ENCODE results near the gene PCID2.

The PCID2 gene

GRCh38 chr13:113204378-113204734, 4.1 kb downstream of the PCID2 start:
- ChIA-PET CTCF (no interaction called here), POLR2A (ENCODE audit: low non-redundant PET) (no interaction called here)
- H3K27ac ChIP-seq: peak overlapping the region; percentile 47
- no peak for TF ChIP-seq CTCF (conservative IDR thresholded peaks at IDR 0.05; ENCODE audit: low read depth)
- no peak for DNase-seq (ENCODE audit: low spot score)

- TF ChIP-seq CTCF (conservative IDR thresholded peaks at IDR 0.05; ENCODE audit: low read depth): no peak
- CTCF ChIA-PET: no interaction called here
- no peak for DNase-seq (ENCODE audit: low spot score)
- peak overlapping the region; percentile 47 for H3K27ac ChIP-seq
- POLR2A ChIA-PET (ENCODE audit: low non-redundant PET): no interaction called here
Measured at GRCh38 chr13:113203507-113204377, 4.7 kb downstream of the PCID2 start.

- TF ChIP-seq CTCF (conservative IDR thresholded peaks at IDR 0.05; ENCODE audit: low read depth): no peak
- no peak for DNase-seq (ENCODE audit: low spot score)
- CTCF ChIA-PET: no interaction called here
- POLR2A ChIA-PET (ENCODE audit: low non-redundant PET): no interaction called here
- peak overlapping the region; percentile 47 for H3K27ac ChIP-seq
Measured at GRCh38 chr13:113202912-113203311, 5.6 kb downstream of the PCID2 start.

- no peak for DNase-seq (ENCODE audit: low spot score)
- POLR2A ChIA-PET (ENCODE audit: low non-redundant PET): no interaction called here
- H3K27ac ChIP-seq: no peak overlapping the region
- TF ChIP-seq CTCF (conservative IDR thresholded peaks at IDR 0.05; ENCODE audit: low read depth): no peak
- CTCF ChIA-PET: interaction anchor here (1.1 kb wide), 1 partner anchor 163 kb away, joined by 3 read pairs; no protein-coding TSS in a partner anchor
Measured at GRCh38 chr13:113201815-113202214, 6.7 kb downstream of the PCID2 start.

GRCh38 chr13:113196970-113197737, 11.3 kb downstream of the PCID2 start:
- ChIA-PET CTCF (interaction anchor here (0.6 kb wide), 1 partner anchor 247 kb away, joined by 4 read pairs; no protein-coding TSS in a partner anchor), POLR2A (ENCODE audit: low non-redundant PET) (no interaction called here)
- no peak for DNase-seq (ENCODE audit: low spot score)
- H3K27ac ChIP-seq: no peak overlapping the region
- no peak for TF ChIP-seq CTCF (conservative IDR thresholded peaks at IDR 0.05; ENCODE audit: low read depth)

GRCh38 chr13:113195360-113195759, 13.1 kb downstream of the PCID2 start:
- H3K27ac ChIP-seq: no peak overlapping the region
- no peak for TF ChIP-seq CTCF (conservative IDR thresholded peaks at IDR 0.05; ENCODE audit: low read depth)
- ChIA-PET CTCF (no interaction called here), POLR2A (ENCODE audit: low non-redundant PET) (no interaction called here)
- DNase-seq (ENCODE audit: low spot score): no peak

Measured in RWPE1 (cell line).